ENCODE measurements around the gene MAP2K1.
"Not testable (repeated sequence)": the region's sequence is repeated elsewhere in the genome, so short reads cannot be mapped to it uniquely, and the experiment has no call there.

The MAP2K1 gene

DNA sequence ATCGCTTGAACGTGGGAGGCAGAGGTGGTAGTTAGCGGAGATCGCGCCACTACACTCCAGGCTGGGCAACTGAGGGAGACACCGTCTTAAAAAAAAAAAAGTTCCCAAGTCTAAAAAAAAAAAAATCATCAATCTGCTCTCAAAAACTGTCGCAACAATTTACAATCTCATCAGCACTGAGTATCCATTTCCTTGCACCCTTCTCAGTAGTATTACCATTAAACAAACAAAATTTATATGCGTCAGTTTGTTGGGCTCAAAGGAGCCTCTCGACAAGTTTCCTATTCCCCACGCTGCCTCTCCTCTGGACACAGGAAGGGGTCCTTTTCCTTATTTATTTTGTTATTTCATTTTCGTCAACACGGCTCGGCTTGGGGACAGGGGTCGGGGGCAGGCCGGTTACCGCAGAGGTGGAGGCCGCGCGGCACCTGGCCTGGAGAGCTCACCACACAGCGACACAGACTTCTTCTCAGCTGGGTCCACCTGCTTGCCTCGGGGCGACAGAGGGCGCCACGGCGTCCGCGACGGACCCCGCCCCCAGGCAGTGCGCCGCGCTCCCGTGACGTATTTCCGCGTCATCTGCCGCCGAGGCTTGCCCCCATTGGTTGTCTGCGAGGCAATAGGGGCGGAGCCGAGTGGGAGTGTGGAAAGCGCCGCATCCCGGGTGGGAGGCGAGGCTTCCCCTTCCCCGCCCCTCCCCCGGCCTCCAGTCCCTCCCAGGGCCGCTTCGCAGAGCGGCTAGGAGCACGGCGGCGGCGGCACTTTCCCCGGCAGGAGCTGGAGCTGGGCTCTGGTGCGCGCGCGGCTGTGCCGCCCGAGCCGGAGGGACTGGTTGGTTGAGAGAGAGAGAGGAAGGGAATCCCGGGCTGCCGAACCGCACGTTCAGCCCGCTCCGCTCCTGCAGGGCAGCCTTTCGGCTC, at the start of gene MAP2K1:
MAP2K1 (plus strand) TSS at position 709 of the 920 bp plus-strand sequence. CDS start 436 bp downstream, outside the sequence.
- peak; percentile 98 for DNase-seq (ENCODE audit: low read depth, low spot score)

DNA sequence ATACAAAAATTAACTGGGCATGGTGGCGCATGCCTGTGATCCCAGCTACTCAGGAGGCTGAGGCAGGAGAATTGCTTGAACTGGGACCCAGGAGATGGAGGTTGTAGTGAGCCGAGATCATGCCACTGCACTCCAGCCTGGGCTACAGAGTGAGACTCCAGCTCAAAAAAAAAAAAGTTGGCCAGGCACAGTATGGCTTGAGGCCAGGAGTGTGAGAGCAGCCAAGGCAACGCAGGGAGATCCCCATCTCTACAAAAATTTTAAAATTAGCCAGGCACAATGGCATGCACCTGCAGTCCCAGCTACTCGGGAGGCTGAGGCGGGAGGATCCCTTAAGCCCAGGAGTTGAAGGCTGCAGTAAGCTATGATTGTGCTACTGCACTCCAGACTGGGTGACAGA, 38.2 kb upstream of the MAP2K1 start:
- not testable (repeated sequence) for DNase-seq (ENCODE audit: low read depth, low spot score)

DNA sequence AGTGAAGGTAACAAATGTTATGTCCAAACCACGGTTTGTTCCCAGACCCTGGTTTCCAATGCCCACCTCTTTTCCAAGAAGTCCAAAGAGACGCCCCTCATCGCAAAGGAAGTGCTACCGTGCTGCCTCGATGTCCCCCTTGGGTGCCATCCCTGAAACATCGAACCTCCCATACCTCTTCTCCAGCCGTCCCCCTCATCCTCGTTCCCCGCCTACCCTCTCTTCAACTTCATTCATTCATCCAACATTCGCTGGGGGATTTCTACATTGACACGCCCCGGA, 30.7 kb upstream of the MAP2K1 start:
- DNase-seq (ENCODE audit: low read depth, low spot score): no peak

DNA sequence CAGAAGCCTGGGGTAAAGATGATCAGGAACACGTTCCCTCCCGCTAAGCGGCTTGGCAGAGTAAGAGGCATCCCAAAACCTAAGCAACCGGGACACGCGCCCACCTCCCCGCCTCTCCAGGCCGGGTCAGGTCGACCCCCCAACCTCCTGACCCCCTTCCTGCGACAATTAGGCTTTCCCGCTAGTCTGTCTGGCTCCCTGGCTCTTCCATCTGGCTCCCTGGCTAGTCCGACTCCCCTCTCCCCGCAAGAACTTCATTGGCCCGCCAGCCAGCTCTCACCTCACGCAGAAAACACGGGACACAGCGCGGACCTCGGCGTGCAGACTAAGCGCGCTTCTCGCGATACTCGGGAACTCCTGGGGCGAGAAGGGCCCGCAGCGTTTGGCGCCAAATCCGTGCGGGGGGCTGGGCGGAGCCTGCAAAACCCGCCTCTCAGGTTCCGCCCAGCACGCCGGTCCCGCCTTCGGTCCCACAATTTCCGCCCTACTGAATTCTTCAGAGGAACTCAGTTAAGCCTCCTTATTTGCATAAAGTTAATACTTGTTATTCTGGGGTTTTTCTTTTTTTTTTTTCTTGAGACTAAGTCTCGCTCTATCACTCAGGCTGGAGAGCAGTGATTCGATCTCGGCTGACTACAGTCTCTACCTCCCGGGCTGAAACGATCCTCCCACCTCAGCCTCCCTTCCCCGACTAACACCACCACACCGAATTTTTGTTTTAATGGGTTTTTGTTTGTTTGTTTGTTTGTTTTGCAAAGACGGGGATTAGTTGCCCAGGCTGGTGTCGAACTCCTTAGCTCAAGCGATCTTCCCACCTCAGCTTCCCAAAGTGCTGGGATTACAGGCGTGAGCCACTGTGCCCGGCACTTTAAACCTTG, 30.1 kb upstream of the MAP2K1 start, which contains the start of gene TIPIN:
TIPIN (minus strand) TSS at position 327 of the 878 bp plus-strand sequence. CDS start 3,738 bp downstream, outside the sequence.
- DNase-seq (ENCODE audit: low read depth, low spot score): peak; percentile 98

DNA sequence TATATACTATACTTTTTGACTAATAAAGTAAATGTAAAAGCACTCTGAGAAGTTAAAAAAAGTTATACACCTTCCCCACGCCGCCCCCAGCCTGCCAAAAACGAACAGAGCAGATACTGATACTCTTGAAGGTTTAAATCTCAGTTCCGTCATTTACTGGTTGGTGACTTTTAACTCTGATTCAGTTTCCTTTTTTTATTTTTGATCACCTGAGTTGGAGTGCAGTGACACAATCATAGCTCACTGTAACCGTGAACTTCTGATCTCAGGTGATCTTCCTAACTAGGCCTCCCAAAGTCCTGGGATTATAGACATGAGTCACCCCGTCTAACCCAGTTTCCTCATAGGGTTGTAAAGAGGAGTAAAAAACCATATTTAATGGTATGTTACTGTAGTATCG, 27.0 kb upstream of the MAP2K1 start:
- DNase-seq (ENCODE audit: low read depth, low spot score): no peak

DNA sequence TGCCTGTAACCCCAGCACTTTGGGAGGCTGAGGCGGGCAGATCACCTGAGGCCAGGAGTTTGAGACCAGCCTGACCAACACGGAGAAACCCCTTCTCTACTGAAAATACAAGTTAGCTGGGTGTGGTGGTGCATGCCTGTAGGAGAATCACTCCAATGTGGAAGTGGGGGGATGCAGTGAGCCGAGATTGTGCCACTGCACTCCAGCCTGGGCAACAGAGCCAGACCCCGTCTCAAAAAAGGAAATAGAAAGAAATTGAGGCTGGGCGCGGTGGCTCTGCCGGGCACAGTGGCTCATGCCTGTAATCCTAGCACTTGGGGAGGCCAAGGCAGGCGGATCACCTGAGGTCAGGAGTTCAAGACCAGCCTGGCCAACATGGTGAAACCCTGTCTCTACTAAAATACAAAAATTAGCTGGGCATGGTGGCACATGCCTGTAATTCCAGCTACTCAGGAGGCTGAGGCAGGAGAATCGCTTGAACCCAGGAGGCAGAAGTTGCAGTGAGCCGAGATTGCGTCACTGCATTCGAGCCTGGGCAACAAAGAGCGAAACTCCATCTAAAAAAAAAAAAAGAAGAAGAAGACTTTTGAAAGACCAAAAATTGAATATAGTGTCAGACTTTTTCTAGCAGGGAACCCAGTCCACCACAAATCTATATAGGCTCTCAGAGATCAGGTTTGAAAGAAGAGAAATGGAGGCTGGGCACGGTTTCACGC, 24.8 kb upstream of the MAP2K1 start:
- DNase-seq (ENCODE audit: low read depth, low spot score): not testable (repeated sequence)

DNA sequence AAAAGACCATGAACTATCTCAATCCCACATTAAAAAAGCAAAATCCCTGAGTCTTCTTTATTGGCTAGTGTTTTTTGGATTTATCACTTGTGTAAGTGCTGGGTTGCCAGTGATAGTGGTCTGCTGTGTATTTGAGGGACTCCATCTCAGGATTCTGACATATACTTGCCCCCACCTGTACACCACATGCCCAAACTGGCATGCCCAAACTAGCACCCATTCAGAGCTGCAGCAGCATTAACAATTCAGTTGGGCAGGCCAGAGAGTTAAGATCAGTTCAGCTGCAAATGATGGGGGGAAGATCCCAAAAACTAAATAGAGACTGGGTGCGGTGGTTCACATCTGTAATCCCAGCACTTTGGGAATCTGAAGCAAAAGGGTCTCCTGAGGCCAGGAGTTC, 23.9 kb upstream of the MAP2K1 start:
- DNase-seq (ENCODE audit: low read depth, low spot score): no peak

DNA sequence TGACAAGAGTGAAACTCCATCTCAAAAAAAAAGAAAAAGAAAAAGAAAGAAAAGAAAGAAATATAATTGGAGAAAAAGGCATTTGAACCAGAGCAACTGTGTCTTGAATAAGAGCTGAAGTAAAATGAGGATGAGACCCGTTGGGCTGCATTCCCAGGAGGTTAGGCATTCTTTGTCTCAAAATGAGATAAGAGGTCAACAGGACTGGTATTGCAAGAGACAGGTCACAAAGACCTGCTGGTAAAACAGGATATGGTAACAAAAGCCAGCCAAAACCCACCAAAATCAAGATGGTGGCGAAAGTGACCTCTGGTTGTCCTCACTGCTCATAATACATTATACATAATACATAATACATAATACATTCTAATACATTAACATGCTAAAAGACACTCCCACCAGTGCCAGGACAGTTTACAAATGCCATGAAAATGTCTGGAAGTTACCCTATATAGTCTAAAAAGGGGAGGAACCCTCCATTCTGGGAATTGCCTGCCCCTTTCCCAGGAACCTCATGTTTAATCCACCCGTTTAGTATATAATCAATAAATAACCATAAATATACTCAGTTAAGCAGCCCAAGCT, 21.7 kb upstream of the MAP2K1 start:
- peak; percentile 80 for DNase-seq (ENCODE audit: low read depth, low spot score)

DNA sequence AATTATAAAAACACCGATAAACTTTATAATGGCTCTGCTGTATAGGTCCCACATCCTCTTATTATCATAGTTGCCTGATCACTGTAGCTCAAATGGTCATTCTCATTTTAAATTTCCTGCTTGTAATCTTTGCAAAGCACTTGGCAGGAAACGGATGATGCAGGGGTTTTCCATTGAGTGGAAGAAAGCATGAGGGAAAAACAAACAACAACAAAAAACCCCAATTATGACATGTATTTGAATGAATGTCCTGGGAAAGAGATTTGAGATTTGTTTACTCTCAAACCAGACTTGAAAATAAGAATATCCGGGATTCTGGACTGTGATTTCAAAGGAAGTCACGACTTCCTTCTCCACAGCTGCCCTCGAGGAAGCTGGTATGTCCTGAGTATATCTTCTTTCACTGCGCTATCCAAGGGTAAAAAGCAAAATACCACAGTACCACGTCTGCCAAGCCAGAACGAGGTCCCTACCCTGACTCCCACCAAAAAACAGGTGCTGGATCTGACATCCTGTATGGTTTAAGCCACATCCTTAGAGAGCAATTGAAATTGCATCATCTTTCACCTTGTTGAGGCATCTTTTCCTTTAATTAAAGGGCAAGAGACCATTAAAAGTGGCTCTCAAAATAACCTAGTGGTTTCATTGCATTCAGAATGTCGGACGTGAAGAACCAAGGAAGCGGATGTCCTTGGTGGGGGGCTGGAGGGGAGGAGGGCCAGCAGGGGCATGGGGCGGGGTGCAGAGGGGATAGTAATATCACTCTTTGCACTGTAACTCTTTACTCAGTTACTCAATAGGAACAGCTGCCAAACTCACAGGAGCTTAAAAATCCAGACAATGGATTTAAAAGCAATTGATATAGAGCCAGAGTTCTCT, 16.7 kb upstream of the MAP2K1 start:
- no peak for DNase-seq (ENCODE audit: low read depth, low spot score)

DNA sequence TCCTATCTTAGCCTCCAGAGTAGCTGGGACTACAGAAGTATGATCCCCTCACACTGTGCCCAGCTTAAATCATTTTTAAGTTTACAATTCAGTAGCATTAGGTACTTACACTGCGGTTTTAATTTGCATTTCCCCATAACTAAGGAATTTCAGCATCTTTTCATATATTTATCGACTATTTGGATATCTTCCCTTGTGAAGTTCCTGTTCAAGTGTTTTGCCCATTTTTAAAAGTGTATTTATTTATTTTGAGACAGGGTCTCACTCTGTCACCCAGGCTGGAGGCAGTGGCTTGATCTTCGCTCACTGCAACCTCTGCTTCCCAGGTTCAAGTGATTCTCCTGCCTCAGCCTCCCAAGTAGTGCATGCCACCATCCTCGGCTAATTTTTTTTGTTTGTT, 12.5 kb upstream of the MAP2K1 start:
- no peak for DNase-seq (ENCODE audit: low read depth, low spot score)

DNA sequence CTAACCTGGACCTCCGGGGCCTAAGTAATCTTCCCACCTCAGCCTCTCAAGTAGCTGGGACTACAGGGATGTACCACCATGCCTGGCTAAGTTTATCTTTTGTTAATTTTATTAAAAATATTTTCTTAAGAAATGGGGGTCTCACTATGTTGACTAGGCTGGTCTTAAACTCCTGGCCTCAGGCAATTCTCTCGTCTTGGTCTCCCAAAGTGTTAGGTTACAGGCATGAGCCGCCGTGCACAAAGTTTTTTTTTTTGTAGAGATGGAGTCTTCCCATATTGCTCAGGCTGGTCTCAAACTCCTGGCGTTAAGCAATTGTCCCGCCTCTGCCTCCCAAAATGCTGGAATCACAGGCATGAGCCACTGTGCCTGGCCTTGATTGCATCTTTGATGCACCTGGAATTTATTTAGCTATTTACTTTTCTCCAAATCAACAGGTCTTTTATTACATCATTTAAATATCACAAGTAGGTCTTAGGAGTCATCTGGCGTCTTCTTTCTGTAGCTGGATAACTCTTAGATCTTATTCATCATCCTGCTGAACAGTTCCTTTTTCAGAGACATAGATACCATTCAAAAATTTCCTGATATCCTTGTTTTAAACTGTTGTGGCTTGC, 7.8 kb upstream of the MAP2K1 start:
- no peak for DNase-seq (ENCODE audit: low read depth, low spot score)

DNA sequence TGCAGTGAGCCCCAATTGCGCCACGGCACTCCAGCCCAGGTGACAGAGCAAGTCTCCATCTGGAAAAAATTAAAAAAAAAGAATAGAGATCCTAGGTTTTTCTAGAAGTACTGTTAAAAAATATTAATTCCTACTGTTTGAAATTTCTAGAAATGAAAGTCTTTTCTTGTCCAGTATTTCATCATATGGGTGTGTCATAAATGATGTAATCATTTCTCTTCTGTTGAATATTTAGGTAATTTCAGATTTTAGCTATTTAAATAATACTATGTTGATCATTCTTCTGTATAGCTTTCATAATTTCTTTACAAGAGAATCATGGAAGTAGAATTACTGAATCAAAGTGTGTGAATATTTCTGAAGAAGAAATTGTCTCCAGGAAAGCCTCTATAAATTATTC, 5.3 kb upstream of the MAP2K1 start:
- DNase-seq (ENCODE audit: low read depth, low spot score): not testable (repeated sequence)

DNA sequence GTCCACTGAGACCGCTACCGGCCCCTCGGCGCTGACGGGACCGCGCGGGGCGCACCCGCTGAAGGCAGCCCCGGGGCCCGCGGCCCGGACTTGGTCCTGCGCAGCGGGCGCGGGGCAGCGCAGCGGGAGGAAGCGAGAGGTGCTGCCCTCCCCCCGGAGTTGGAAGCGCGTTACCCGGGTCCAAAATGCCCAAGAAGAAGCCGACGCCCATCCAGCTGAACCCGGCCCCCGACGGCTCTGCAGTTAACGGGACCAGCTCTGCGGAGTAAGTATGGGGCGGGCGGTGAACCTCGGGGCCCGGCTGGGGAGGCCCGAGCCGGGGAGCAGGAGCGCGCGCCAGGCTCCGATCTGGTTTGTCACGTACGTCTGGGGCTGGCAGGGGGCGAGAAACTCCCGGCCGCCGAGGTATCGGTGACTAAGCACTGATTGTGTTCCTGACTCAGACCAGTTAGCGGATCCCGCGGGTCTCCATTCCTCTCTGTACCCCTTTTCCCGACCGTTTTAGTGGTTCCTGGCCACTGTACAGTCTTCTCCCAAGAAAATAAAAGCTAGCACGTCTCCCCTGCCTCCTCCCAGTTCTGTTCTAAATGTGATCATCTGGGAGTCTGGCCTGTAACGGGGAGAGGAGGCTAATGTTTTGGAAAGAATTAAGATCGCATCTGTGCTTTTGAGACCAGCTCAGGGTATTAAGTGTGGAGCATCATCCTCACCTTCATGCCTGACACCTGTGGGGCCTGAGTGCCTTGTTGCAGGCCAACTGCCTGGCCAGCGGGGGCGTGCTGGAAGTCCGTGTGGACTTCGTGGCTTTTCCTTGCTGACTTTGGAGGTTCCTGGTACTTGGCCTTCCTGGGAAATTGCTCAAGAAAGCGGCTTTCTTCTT, 691 bp downstream of the MAP2K1 start:
- peak; percentile 70 for DNase-seq (ENCODE audit: low read depth, low spot score)

DNA sequence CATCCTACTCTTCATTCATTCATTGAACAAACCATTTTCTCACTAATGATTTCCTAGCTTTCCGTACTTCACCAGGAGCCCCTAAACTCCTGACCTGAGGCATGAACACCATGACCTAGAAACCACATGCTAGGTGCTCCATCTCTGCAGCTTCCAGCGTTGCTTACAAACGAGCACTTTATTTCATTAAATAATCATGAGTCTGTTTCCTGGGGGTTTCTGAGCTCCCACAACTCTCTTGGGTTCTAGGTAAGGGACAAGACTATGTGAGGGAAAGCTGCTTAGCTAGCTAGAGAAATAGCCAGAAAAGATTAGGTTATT, 1.3 kb downstream of the MAP2K1 start:
- peak; percentile 15 for DNase-seq (ENCODE audit: low read depth, low spot score)

DNA sequence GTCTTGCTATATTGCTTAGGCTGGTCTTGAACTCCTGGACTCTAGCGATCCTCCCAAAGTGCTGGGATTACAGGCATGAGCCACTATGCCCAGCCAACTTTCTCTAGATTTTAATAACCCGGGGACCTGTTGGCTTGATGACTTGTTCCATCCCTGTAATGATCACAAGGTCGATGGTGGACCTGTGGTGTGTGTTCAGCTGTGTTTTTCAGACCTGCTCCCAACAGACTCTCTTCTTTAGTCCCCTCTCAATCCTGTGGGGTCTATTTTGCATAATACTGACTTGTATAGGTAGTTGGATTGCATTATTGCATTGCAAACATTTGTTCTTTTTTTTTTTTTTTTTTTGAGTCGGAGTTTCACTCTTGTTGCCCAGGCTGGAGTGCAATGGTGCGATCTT, 1.9 kb downstream of the MAP2K1 start:
- DNase-seq (ENCODE audit: low read depth, low spot score): no peak

DNA sequence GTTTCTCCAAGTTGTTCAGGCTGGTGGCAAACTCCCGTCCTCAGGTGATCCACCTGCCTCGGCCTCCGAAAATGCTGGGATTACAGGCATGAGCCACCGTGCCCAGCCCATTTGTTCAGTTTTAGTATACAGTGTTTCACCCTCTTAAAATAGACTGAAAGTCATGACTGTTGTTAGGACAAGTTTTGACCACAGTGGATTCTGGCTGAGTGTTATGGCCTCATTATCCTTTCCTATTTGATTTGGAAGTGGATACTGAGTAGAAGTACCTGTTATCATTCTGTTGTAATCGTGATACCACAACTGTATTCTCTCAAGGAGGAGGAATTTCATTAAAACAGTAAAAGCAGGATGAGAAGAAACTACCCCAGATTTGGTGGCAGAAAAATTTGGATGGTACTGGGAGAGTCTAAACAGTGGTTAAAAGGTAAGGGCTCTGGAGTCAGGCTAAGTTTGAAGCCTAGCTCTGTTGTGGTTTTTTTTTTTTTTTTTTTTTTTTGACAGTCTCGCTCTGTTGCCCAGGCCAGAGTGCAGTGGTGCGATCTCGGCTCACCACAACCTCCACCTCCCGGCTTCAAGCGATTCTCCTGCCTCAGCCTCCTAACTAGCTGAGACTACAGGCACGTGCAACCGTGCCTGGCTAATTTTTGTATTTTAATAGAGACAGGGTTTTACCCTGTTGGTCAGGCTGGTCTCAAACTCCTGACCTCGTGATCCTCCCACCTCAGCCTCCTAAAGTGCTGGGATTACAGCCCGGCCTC, 2.6 kb downstream of the MAP2K1 start:
- DNase-seq (ENCODE audit: low read depth, low spot score): no peak

DNA sequence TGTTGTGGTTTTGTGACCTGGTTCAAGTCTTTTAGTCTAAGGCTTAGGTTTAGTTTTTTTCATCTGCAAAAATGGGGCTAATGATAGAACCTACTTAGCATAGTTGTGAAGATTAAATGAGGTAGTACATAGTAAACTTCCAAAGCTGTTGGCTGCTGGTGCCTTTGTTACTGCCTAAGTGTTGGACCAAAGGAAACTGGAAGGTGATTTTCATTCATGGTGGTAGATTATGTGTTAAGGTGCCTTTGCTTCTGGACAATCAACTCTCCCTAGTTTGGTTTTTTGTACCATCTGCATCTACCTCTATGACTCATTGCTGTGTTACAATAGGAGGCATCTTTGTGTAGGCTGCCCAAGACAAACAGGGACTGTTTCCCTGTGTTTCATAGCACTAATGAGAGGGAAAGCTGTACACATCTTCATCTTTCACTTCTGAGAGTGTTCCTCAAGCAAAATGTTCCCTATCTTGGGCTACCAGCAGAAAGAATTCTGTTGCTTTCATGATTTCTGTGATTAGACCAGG, 3.2 kb downstream of the MAP2K1 start:
- DNase-seq (ENCODE audit: low read depth, low spot score): no peak

DNA sequence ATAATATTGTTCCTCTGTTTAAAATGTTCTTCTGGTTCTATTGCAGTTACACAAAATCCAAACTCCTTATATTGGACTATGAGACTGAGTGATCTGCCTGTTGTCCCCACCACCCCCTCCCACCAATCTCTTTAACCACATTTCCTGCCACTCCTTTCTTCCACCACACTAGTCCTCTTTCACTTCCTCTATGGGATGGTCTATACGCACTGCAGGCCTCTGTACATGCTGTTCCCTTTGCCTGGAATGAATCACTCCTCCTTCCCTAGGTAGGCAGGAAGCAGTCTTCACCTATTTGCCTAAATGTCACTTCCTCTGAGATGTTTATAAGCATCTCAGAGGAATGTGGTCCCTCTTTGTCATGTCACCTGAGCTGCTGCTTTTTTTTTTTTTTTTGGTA, 4.0 kb downstream of the MAP2K1 start:
- DNase-seq (ENCODE audit: low read depth, low spot score): no peak

All from ELF-1 (cell line).